Measurements from ENCODE around the gene LEMD3. TPM values are rescaled to one million over a fixed set of nuclear protein-coding genes. Genes with fewer than 3 reads are reported as not detected.

Gene LEMD3
- total RNA-seq, 1 donor from 2014 or later = 35.8 TPM

DNA sequence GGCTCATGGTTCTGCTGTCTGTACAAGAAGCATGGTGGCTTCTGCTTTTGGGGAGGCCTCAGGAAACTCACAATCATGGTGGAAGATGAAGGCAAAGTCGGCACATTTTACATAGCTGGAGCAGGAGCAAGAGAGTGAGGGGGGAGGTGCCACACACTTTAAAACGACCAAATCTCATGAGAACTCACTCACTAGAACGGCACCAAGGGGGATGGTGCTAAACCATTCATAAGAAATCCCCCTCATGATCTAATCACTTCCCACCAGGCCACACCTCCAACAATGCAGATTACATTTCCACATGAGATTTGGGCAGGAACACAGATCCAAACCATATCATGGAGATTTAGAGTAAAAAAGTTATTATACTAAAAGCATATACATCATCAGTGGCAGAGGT lies 13.6 kb upstream of the LEMD3 start:
- no peaks in the 10 kb centered on the region for H3K36me3 ChIP-seq
- H3K4me1 ChIP-seq = no peaks in the 10 kb centered on the region
- no peaks in the 10 kb centered on the region for H3K27me3 ChIP-seq
- no peaks in the 10 kb centered on the region for H3K9me3 ChIP-seq
- DNase-seq (ENCODE audit: extremely low spot score in 2 of 2) = no peak
- H3K27ac ChIP-seq = no peak overlapping the region
- no peak for TF ChIP-seq POLR2A (IDR thresholded peaks at IDR 0.05)
- TF ChIP-seq CTCF (IDR thresholded peaks at IDR 0.05) = no peak
- no peak for TF ChIP-seq POLR2AphosphoS5 (IDR thresholded peaks at IDR 0.05; ENCODE audit: insufficient read depth in 1 of 2, low read depth in 1 of 2)
- intact Hi-C loops (cut with DNase I) = no loop called here
- no peak overlapping the region for H3K4me3 ChIP-seq

DNA sequence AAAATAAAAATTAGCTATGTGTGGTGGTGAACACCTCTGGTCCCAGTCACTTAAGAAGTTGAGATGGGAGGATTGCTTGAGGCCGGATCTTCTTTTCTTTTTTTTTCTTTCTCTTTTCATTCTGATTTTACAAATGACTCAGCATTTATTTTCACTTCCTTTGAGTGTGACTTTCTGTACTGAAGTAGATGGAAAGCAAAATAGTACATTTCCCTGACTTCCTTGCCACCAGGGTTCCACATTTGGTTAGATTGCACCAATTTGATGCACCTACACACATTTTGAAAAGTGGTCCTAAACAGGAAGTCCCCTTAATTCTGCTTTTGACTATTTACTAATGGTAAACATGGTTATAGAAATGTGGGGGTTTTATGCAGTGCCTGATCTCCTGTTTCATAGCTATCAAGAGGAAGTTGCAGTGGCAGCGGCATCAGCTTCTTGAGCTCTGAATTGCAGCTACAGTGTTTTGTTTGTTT lies 13.0 kb upstream of the LEMD3 start:
- DNase-seq (ENCODE audit: extremely low spot score in 2 of 2) = no peak
- H3K27ac ChIP-seq = no peak overlapping the region
- H3K36me3 ChIP-seq = no peaks in the 10 kb centered on the region
- intact Hi-C loops (cut with DNase I) = no loop called here
- TF ChIP-seq POLR2AphosphoS5 (IDR thresholded peaks at IDR 0.05; ENCODE audit: insufficient read depth in 1 of 2, low read depth in 1 of 2) (no peak), POLR2A (IDR thresholded peaks at IDR 0.05) (no peak), CTCF (IDR thresholded peaks at IDR 0.05) (no peak)
- H3K27me3 ChIP-seq = no peaks in the 10 kb centered on the region
- H3K4me1 ChIP-seq = no peaks in the 10 kb centered on the region
- no peaks in the 10 kb centered on the region for H3K9me3 ChIP-seq
- H3K4me3 ChIP-seq = no peak overlapping the region

GRCh38 chr12:65157091-65157490 lies 12.3 kb upstream of the LEMD3 start:
- no peak overlapping the region for H3K4me3 ChIP-seq
- DNase-seq (ENCODE audit: extremely low spot score in 2 of 2) = no peak
- H3K27ac ChIP-seq = no peak overlapping the region
- H3K9me3 ChIP-seq = no peaks in the 10 kb centered on the region
- intact Hi-C loops (cut with DNase I) = no loop called here
- no peaks in the 10 kb centered on the region for H3K4me1 ChIP-seq
- H3K27me3 ChIP-seq = no peaks in the 10 kb centered on the region
- H3K36me3 ChIP-seq = no peaks in the 10 kb centered on the region
- TF ChIP-seq POLR2AphosphoS5 (IDR thresholded peaks at IDR 0.05; ENCODE audit: insufficient read depth in 1 of 2, low read depth in 1 of 2) = no peak
- TF ChIP-seq POLR2A (IDR thresholded peaks at IDR 0.05) = no peak
- no peak for TF ChIP-seq CTCF (IDR thresholded peaks at IDR 0.05)

DNA sequence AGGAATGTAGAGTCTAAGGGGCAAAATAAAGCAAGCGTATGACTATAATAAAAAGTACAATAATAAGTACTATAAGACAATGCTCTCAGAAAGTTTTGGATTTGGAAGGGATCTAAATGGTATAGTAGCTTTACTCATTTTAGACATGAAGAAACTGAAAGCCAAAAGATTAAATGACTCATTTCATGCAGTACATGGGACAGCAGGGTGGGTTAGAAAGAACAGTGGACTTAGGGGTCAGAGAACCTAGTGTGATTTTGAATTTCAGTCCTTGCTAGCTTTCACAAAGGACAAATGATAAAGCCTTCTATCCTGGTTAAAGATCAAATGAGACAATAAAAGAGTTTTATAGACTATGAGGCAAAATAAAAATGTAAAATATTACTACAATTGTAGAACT lies 6.8 kb upstream of the LEMD3 start:
- no peaks in the 10 kb centered on the region for H3K4me1 ChIP-seq
- intact Hi-C loops (cut with DNase I) = no loop called here
- no peaks in the 10 kb centered on the region for H3K36me3 ChIP-seq
- no peak overlapping the region for H3K27ac ChIP-seq
- H3K9me3 ChIP-seq = no peaks in the 10 kb centered on the region
- H3K4me3 ChIP-seq = no peak overlapping the region
- no peaks in the 10 kb centered on the region for H3K27me3 ChIP-seq
- no peak for TF ChIP-seq POLR2A (IDR thresholded peaks at IDR 0.05)
- no peak for TF ChIP-seq CTCF (IDR thresholded peaks at IDR 0.05)
- no peak for TF ChIP-seq POLR2AphosphoS5 (IDR thresholded peaks at IDR 0.05; ENCODE audit: insufficient read depth in 1 of 2, low read depth in 1 of 2)
- DNase-seq (ENCODE audit: extremely low spot score in 2 of 2) = no peak

GRCh38 chr12:65164244-65164643 lies 5.1 kb upstream of the LEMD3 start:
- Histone ChIP-seq H3K4me1 (peaks cover 10% of the 10 kb centered on the region), H3K9me3 (no peaks in the 10 kb centered on the region), H3K36me3 (no peaks in the 10 kb centered on the region), H3K4me3 (no peak overlapping the region), H3K27me3 (no peaks in the 10 kb centered on the region), H3K27ac (no peak overlapping the region)
- TF ChIP-seq POLR2A (IDR thresholded peaks at IDR 0.05) (no peak), POLR2AphosphoS5 (IDR thresholded peaks at IDR 0.05; ENCODE audit: insufficient read depth in 1 of 2, low read depth in 1 of 2) (no peak)
- intact Hi-C loops (cut with DNase I) = no loop called here
- DNase-seq (ENCODE audit: extremely low spot score in 2 of 2) = no peak

Measured in vagina (tissue), 2 donors.